Measurements from ENCODE around the gene ANKRD10.

Gene ANKRD10

DNA sequence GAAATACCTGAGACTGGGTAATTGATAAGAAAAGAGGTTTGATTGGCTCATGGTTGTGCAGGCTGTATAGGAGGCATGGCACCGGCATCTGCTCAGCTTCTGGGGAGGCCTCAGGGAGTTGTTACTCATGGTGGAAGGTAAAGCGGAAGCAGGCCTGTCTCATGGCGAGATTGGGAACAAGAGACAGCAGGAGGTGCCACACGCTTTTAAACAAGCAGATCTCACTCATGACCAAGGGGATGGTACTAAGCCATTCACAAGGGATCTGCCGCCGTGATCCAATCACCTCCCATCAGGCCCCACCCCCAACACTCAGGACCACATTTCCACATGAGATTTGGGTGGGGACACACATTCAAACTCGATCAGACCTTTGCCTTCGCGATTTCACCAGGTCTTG, 86.2 kb downstream of the ANKRD10 start:
- no peak for DNase-seq
